Testis (tissue), 3 donors: ENCODE measurements around the gene ADORA3. TPM values are rescaled to one million over a fixed set of nuclear protein-coding genes. Genes with fewer than 3 reads are reported as not detected.

Source experiments
- DNase-seq: peaks from one replicate; pipeline ENCODE4 v3.0.0-alpha.2; 2019
- H3K27ac ChIP-seq, 2 donors: fragments of 200-600 bp; sonication (generic); one replicate each; pipeline ENCODE4 v1.5.1; 2019
- H3K27me3 ChIP-seq: fragments of 200-600 bp; sonication (generic); one replicate; pipeline ENCODE4 v1.5.1; 2019
- H3K36me3 ChIP-seq: fragments of 200-600 bp; sonication (generic); one replicate; pipeline ENCODE4 v1.5.1; 2017; ENCODE audit warnings: low read depth; ENCODE audit errors: missing control alignments
- H3K4me1 ChIP-seq: fragments of 200-600 bp; sonication (generic); one replicate; pipeline ENCODE4 v1.5.1; 2019
- H3K4me3 ChIP-seq, 2 donors: fragments of 200-600 bp; sonication (generic); one replicate each; pipeline ENCODE4 v1.5.1; 2017 to 2019
- H3K9me3 ChIP-seq: fragments of 200-600 bp; sonication (generic); one replicate; pipeline ENCODE4 v1.5.1; 2017
- CTCF ChIP-seq, 3 experiments: fragments of 450-650 bp in 2 of 3; fragments of 200-600 bp in 1 of 3; sonication (generic) in 1 of 3; IDR thresholded peaks; one replicate each; pipeline ENCODE4 v1.5.1; 2016 to 2019; ENCODE audit warnings: antibody characterized with exemption in 3 of 3, mild to moderate bottlenecking in 2 of 3, moderate library complexity in 1 of 3
- POLR2A ChIP-seq: fragments of 450-650 bp; IDR thresholded peaks from one replicate; pipeline ENCODE4 v1.6.1; 2017; ENCODE audit warnings: antibody characterized with exemption, mild to moderate bottlenecking, moderate library complexity
- WGBS, 2 donors: methylation state at CpG; one replicate each; pipeline ENCODE4 v1.1.5; 2018; 5-methylcytosine and 5-hydroxymethylcytosine counted together
- intact Hi-C: fragments of 100-400 bp; cut with DNase I; formaldehyde crosslinking; loops from one replicate; pipeline ENCODE4 v1.15.1; 2023; ENCODE audit warnings: low total_unique reads
- polyA plus RNA-seq: library from polyadenylated mRNA; stranded (reverse); fragments of 350-450 nt; fragmentation: Illumina TruSeq; extraction: RNeasy Lipid Tissue Mini Kit (QIAGEN cat#74804); gene quantifications from one replicate; pipeline ENCODE4 v1.2.3, GENCODE V29; 2014; ENCODE audit warnings: low read depth, low replicate concordance; ENCODE audit not compliant: insufficient read depth
- total RNA-seq, 2 donors: library from RNA; depleted of rRNA; stranded (reverse); fragments of >200 nt; gene quantifications; one replicate each; pipeline ENCODE4 v1.2.3, GENCODE V29; 2016

The ADORA3 gene
- total and polyA plus RNA-seq, 3 donors from 2014 or later, result 2.5 to 3.8 (median 2.8) TPM

GRCh38 chr1:111465754-111466153 is 37.7 kb downstream of the ADORA3 start:
- no peak for DNase-seq
- 94 to 95% methylated on average over 2 of the region's 2 CpGs for WGBS, 2 donors
- no peaks in the 10 kb centered on the region for H3K9me3 ChIP-seq
- H3K27ac ChIP-seq, result no peak overlapping the region
- no peaks in the 10 kb centered on the region for H3K4me1 ChIP-seq
- intact Hi-C loops, result no loop called here
- H3K4me3 ChIP-seq, result no peak overlapping the region
- H3K36me3 ChIP-seq, result no peaks in the 10 kb centered on the region
- TF ChIP-seq CTCF (IDR thresholded peaks at IDR 0.05), result no peak
- no peaks in the 10 kb centered on the region for H3K27me3 ChIP-seq

GRCh38 chr1:111463029-111463683 is 40.3 kb downstream of the ADORA3 start:
- DNase-seq, result no peak
- H3K27ac ChIP-seq, result no peak overlapping the region
- H3K9me3 ChIP-seq, result no peaks in the 10 kb centered on the region
- TF ChIP-seq CTCF (IDR thresholded peaks at IDR 0.05) (no peak), POLR2A (no peak)
- H3K36me3 ChIP-seq, result no peaks in the 10 kb centered on the region
- intact Hi-C loops, result no loop called here
- WGBS, 2 donors, result 65 to 77% methylated on average over 4 of the region's 4 CpGs
- H3K27me3 ChIP-seq, result no peaks in the 10 kb centered on the region
- H3K4me1 ChIP-seq, result no peaks in the 10 kb centered on the region
- H3K4me3 ChIP-seq, result no peak overlapping the region

GRCh38 chr1:111462370-111463028 is 40.9 kb downstream of the ADORA3 start:
- 85 to 94% methylated on average over 4 of the region's 4 CpGs for WGBS, 2 donors
- Histone ChIP-seq H3K27ac (no peak overlapping the region), H3K4me3 (no peak overlapping the region), H3K9me3 (no peaks in the 10 kb centered on the region), H3K27me3 (no peaks in the 10 kb centered on the region), H3K36me3 (no peaks in the 10 kb centered on the region), H3K4me1 (no peaks in the 10 kb centered on the region)
- TF ChIP-seq POLR2A, result no peak
- intact Hi-C loops, result no loop called here
- DNase-seq, result no peak

- no peak overlapping the region for H3K27ac ChIP-seq
- H3K36me3 ChIP-seq, result no peaks in the 10 kb centered on the region
- 92 to 96% methylated on average over 6 of the region's 6 CpGs for WGBS, 2 donors
- no peaks in the 10 kb centered on the region for H3K4me1 ChIP-seq
- no peaks in the 10 kb centered on the region for H3K27me3 ChIP-seq
- no peak for DNase-seq
- TF ChIP-seq POLR2A, result no peak
- no peak for TF ChIP-seq CTCF (IDR thresholded peaks at IDR 0.05)
- intact Hi-C loops, result no loop called here
- no peak overlapping the region for H3K4me3 ChIP-seq
- H3K9me3 ChIP-seq, result no peaks in the 10 kb centered on the region
Measured at GRCh38 chr1:111461765-111462164, 41.7 kb downstream of the ADORA3 start.

- Histone ChIP-seq H3K27me3 (no peaks in the 10 kb centered on the region), H3K9me3 (no peaks in the 10 kb centered on the region), H3K36me3 (no peaks in the 10 kb centered on the region), H3K4me3 (no peak overlapping the region), H3K27ac (no peak overlapping the region), H3K4me1 (peaks cover 14% of the 10 kb centered on the region)
- DNase-seq, result no peak
- intact Hi-C loops, result no loop called here
- TF ChIP-seq CTCF (IDR thresholded peaks at IDR 0.05) (no peak), POLR2A (no peak)
- 78 to 88% methylated on average over 3 of the region's 3 CpGs for WGBS, 2 donors
Measured at GRCh38 chr1:111455642-111456031, 47.8 kb downstream of the ADORA3 start.
